K562 (cell line): ENCODE results near the gene GPR179. TPM values are rescaled to one million over a fixed set of nuclear protein-coding genes. Genes with fewer than 3 reads are reported as not detected.

Experiments
- ATAC-seq: fragments of 200-7000 bp; cut with Tn5 transposase; 3 replicates; pipeline ENCODE4 v1.9.1; 2020; ENCODE audit warnings: moderate library complexity
- BruUV-seq: library from RNA; stranded (reverse); fragments of 400-500 nt; replicated peaks from 2 replicates; lab custom pipeline; 2021; lab: Mats Ljungman, UMichigan
- CTCF ChIA-PET: fragments of 300-600 bp; formaldehyde crosslinking; extraction: SDS; loops from one replicate; lab custom pipeline; 2021; ENCODE audit warnings: low intra/inter-chr PET ratio; lab: Yijun Ruan, JAX
- POLR2A ChIA-PET: fragments of 300-600, 350-650 bp; sonication (Branson Sonifier 250); formaldehyde crosslinking; extraction: SDS; loops from one replicate; lab custom pipeline; 2021; ENCODE audit warnings: antibody characterized with exemption, inconsistent platforms; lab: Yijun Ruan, JAX
- DNase-seq, 4 experiments: peaks; one replicate each; pipeline versions ENCODE4 v3.0.0 to v3.0.0-alpha.2; 2011 to 2018; ENCODE audit warnings: low spot score in 3 of 4, mixed read lengths in 3 of 4; ENCODE audit errors: extremely low read depth in 1 of 4
- FAIRE-seq: peaks from 2 replicates; lab custom pipeline; 2011; peaks lifted over from hg19 to GRCh38; lab: Jason Lieb, UNC
- H2AFZ ChIP-seq: 2 replicates; pipeline ENCODE4 v1.6.0; 2011; ENCODE audit warnings: low read depth, low read length, control low read depth, inconsistent platforms
- H3K27ac ChIP-seq: fragments of 200-600 bp; 3 replicates; pipeline ENCODE4 v1.8.0; 2011; ENCODE audit warnings: low read depth, mild to moderate bottlenecking, control low read depth, inconsistent platforms, low read length, moderate library complexity, mixed read lengths; ENCODE audit errors: extremely low read depth
- H3K27me3 ChIP-seq, 2 experiments: fragments of 300-600 bp in 1 of 2; 2 replicates in 1 of 2; 3 replicates in 1 of 2; pipeline versions ENCODE4 v1.6.0 to v1.8.0; 2011; ENCODE audit warnings: inconsistent platforms in 2 of 2, low read length in 2 of 2, mild to moderate bottlenecking in 1 of 2, mixed read lengths in 1 of 2, moderate library complexity in 1 of 2; ENCODE audit not compliant: control insufficient read depth in 2 of 2, insufficient read depth in 2 of 2
- H3K36me3 ChIP-seq: fragments of 300-600 bp; 3 replicates; pipeline ENCODE4 v1.8.0; 2011; ENCODE audit warnings: mild to moderate bottlenecking, low read length, inconsistent platforms; ENCODE audit not compliant: control insufficient read depth, insufficient read depth
- H3K4me1 ChIP-seq, 2 experiments: fragments of 200-600 bp in 1 of 2; replicated peaks in 1 of 2; 2 replicates in 1 of 2; 3 replicates in 1 of 2; pipeline versions ENCODE4 v1.5.1 to v1.8.0; 2011; ENCODE audit warnings: inconsistent platforms in 2 of 2, low read length in 2 of 2, mild to moderate bottlenecking in 1 of 2, mixed read lengths in 1 of 2, moderate library complexity in 1 of 2; ENCODE audit not compliant: control insufficient read depth in 2 of 2, insufficient read depth in 2 of 2
- H3K4me2 ChIP-seq: 2 replicates; pipeline ENCODE4 v1.6.1; 2011; ENCODE audit warnings: low read length, control low read depth, inconsistent platforms, mixed read lengths; ENCODE audit not compliant: insufficient read depth
- H3K4me3 ChIP-seq: fragments of 200-600 bp; sonication (generic), shearing (Covaris generic); 2 replicates; pipeline ENCODE4 v1.5.1; 2016; ENCODE audit warnings: control low read depth, inconsistent platforms
- H3K79me2 ChIP-seq: fragments of 200-600 bp; 3 replicates; pipeline ENCODE4 v1.8.0; 2011; ENCODE audit warnings: low read length, inconsistent platforms; ENCODE audit not compliant: control insufficient read depth, insufficient read depth
- H3K9ac ChIP-seq, 2 experiments: 2 replicates each; pipeline versions ENCODE4 v1.6.0 to v1.6.1; 2011; ENCODE audit warnings: low read depth in 2 of 2, low read length in 2 of 2, control low read depth in 1 of 2, inconsistent platforms in 1 of 2, mild to moderate bottlenecking in 1 of 2, mixed read lengths in 1 of 2; ENCODE audit not compliant: insufficient read depth in 1 of 2
- H3K9me1 ChIP-seq: one replicate; pipeline ENCODE4 v1.6.0; 2011; ENCODE audit warnings: inconsistent platforms, mild to moderate bottlenecking, low read length, moderate library complexity; ENCODE audit not compliant: control insufficient read depth, insufficient read depth
- H3K9me3 ChIP-seq: replicated peaks from 2 replicates; pipeline ENCODE4 v1.5.1; 2011; ENCODE audit warnings: low read depth, low read length, inconsistent platforms; ENCODE audit not compliant: control insufficient read depth, insufficient read depth
- H4K20me1 ChIP-seq: replicated peaks from 2 replicates; pipeline ENCODE4 v1.6.1; 2011; ENCODE audit warnings: low read length, inconsistent platforms, mixed read lengths; ENCODE audit not compliant: control insufficient read depth, insufficient read depth
- CC2D1A ChIP-seq: fragments of 450-650 bp; IDR thresholded peaks from 2 replicates; pipeline ENCODE4 v1.6.1; 2017; ENCODE audit warnings: mild to moderate bottlenecking
- HDAC6 ChIP-seq: IDR thresholded peaks from 2 replicates; pipeline ENCODE4 v1.6.1; 2012; ENCODE audit warnings: low read depth, mild to moderate bottlenecking, control low read depth, inconsistent platforms, low read length, moderate library complexity
- PHF20 ChIP-seq: fragments of 450-650 bp; IDR thresholded peaks from 2 replicates; pipeline ENCODE4 v1.6.1; 2018; ENCODE audit not compliant: partially characterized antibody
- RFX5 ChIP-seq: IDR thresholded peaks from 2 replicates; pipeline ENCODE4 v1.6.1; 2011; ENCODE audit warnings: low read depth, mild to moderate bottlenecking, improper control_type of control experiment, low read length
- SAFB ChIP-seq: fragments of 200-400 bp; formaldehyde crosslinking; IDR thresholded peaks from 2 replicates; pipeline ENCODE4 v1.6.1; 2017; ENCODE audit warnings: low read depth, low read length, borderline replicate concordance
- SMARCA4 ChIP-seq: fragments of 450-650 bp; IDR thresholded peaks from 2 replicates; pipeline ENCODE4 v1.6.1; 2016
- SPI1 ChIP-seq: IDR thresholded peaks from 2 replicates; pipeline ENCODE4 v1.6.1; 2011; ENCODE audit warnings: low read depth, low read length, control low read depth, borderline replicate concordance
- TAL1 ChIP-seq: fragments of 450-650 bp; IDR thresholded peaks from 2 replicates; pipeline ENCODE4 v1.6.1; 2016; ENCODE audit warnings: mild to moderate bottlenecking
- ZBTB7A ChIP-seq: IDR thresholded peaks from 2 replicates; pipeline ENCODE4 v1.6.1; 2011; ENCODE audit warnings: low read depth, mild to moderate bottlenecking, low read length, moderate library complexity, borderline replicate concordance; ENCODE audit not compliant: control insufficient read depth
- ZFPM2 ChIP-seq: fragments of 250-450 bp; sonication (Bioruptor Pico); IDR thresholded peaks from 2 replicates; pipeline ENCODE4 v1.5.1; 2022; ENCODE audit warnings: mild to moderate bottlenecking
- ZNF695 ChIP-seq: fragments of 450-650 bp; formaldehyde crosslinking; IDR thresholded peaks from 2 replicates; pipeline ENCODE4 v1.4.0; 2020; ENCODE audit warnings: mild to moderate bottlenecking, moderate library complexity
- WGBS: fragments of 100-300 bp; shearing (Covaris generic); methylation state at CpG from one replicate; pipeline ENCODE4 v1.1.6; 2016; ENCODE audit warnings: low coverage, mixed read lengths; ENCODE audit not compliant: insufficient coverage; ENCODE audit errors: missing lambda C conversion rate; 5-methylcytosine and 5-hydroxymethylcytosine counted together
- in situ Hi-C: fragments of 300-500 bp; cut with MboI; formaldehyde crosslinking; loops from 4 replicates; pipeline ENCODE4 v1.15.0; 2018; ENCODE audit warnings: inconsistent platforms, mixed read lengths
- intact Hi-C: fragments of 100-400 bp; cut with micrococcal nuclease; formaldehyde crosslinking; loops from 2 replicates; pipeline ENCODE4 v1.14.2; 2022
- polyA plus RNA-seq, 8 experiments: library from polyadenylated mRNA; depleted of rRNA in 4 of 8; stranded (reverse) in 5 of 8; unstranded in 3 of 8; fragments of >200 nt; fragmentation: Nextera tagmentation in 2 of 8; fragmentation: Illumina TruSeq in 1 of 8; extraction: Ambion mirVana in 2 of 8; extraction: Trizol in 1 of 8; gene quantifications; 2 replicates each; pipeline versions ENCODE4 v1.2.1 to v1.2.3, GENCODE V29; 2011 to 2014; ENCODE audit warnings: inconsistent platforms in 1 of 8, missing spikeins in 1 of 8
- total RNA-seq, 7 experiments: library from RNA; depleted of rRNA in 6 of 7; stranded (reverse); fragments of >200 nt in 6 of 7; fragmentation: Illumina TruSeq in 2 of 7; extraction: Trizol in 2 of 7; gene quantifications; 2 replicates each; pipeline versions ENCODE4 v1.2.1 to v1.2.3, GENCODE V29; 2011 to 2021; ENCODE audit warnings: low replicate concordance in 1 of 7
- TF ChIP-seq, protein P1 (sequence below): sonication (generic); formaldehyde crosslinking; IDR thresholded peaks from 2 replicates; pipeline ENCODE4 v1.8.0; 2022; ENCODE audit warnings: mild to moderate bottlenecking, low read depth, missing genetic modification reagents
- TF ChIP-seq, protein P2 (sequence below), 2 experiments: fragments of 450-650 bp; formaldehyde crosslinking in 1 of 2; IDR thresholded peaks; 2 replicates each; pipeline versions ENCODE4 v1.4.0 to v1.6.1; 2014 to 2020; ENCODE audit warnings: mild to moderate bottlenecking in 2 of 2, borderline replicate concordance in 1 of 2, low read depth in 1 of 2

GPR179 gene
- total and polyA plus RNA-seq, 9 of the 15 experiments (the other 6 are each of a cell fraction or from before 2014, with no cell fraction given), result not detected

DNA sequence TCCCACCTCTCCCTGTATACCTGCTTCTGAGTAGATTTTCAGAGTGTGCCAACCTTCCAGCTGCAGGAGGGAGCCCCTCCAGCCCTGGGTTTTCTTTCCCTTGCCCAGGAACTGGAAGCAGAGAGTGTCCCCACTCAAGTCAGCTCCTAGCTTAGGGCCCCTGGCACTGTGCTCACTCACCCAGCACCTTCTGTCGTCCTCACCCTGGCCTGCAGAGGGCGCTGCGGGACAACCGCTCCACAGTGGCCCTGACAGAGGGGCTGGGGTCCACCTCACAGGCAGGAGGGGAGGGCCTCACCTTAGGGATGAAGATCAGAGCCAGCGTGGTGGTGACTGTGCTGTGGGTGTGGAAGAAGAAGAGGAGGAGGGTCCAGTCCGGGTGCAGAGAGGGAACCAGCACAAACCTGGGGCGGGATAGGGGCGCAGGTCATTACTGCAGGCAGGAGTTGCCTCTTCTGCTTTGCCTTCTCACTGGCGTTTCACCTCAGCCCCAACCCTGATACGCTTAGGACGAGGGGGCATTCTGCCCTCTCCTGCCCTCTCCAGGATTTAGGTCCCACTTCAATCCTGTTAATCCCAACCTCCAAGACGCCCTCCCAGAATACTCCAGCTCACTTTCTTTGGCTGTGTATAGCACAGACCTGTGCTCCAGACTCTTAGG is 10.0 kb downstream of the GPR179 start:
- POLR2A ChIA-PET, result interaction anchor here (0.8 to 1.5 kb wide), 4 partner anchors 10 to 55 kb away, joined by 3 to 4 read pairs (median 3); no protein-coding TSS in a partner anchor
- 21% methylated on average over 9 of the region's 12 CpGs for WGBS
- no peak for FAIRE-seq
- Histone ChIP-seq H3K9ac (no peak overlapping the region), H2AFZ (no peak overlapping the region), H3K4me3 (no peak overlapping the region), H3K27me3 (peaks cover 70 to 98% of the 10 kb centered on the region in 2 experiments), H3K4me2 (no peak overlapping the region), H3K27ac (no peak overlapping the region), H3K79me2 (no peaks in the 10 kb centered on the region), H3K36me3 (no peaks in the 10 kb centered on the region), H3K4me1 (peaks cover 0 to 17% of the 10 kb centered on the region in 2 experiments; a peak in 1 of 5 replicates), H3K9me3 (no peaks in the 10 kb centered on the region), H4K20me1 (peaks cover 23% of the 10 kb centered on the region), H3K9me1 (no peaks in the 10 kb centered on the region)
- intact Hi-C loops, result loop anchor here (5.0 kb wide), 1 partner anchor 79 kb away; no protein-coding TSS in a partner anchor
- ATAC-seq, result peak; percentile 92
- peak; percentile 74 to 84 (median 80) for DNase-seq
- CTCF ChIA-PET, result interaction anchor here (0.6 to 2.4 kb wide), 2 partner anchors 81 to 110 kb away, joined by 3 to 20 read pairs; no protein-coding TSS in a partner anchor
- in situ Hi-C loops, result no loop called here
- BruUV-seq, result no TSS peak
- TF ChIP-seq TAL1 (no peak), ZBTB7A (peak; percentile 90), ZFPM2 (CRISPR knock-in tag) (no peak), PHF20 (no peak), SMARCA4 (peak; percentile 51; the same call in 1 of the 2 replicates), SPI1 (no peak), HDAC6 (no peak), ZNF695 (CRISPR knock-in tag) (no peak), RFX5 (no peak), CC2D1A (peak; percentile 43; the same call in 1 of the 2 replicates), SAFB (no peak)
- TF ChIP-seq, protein P1, sequence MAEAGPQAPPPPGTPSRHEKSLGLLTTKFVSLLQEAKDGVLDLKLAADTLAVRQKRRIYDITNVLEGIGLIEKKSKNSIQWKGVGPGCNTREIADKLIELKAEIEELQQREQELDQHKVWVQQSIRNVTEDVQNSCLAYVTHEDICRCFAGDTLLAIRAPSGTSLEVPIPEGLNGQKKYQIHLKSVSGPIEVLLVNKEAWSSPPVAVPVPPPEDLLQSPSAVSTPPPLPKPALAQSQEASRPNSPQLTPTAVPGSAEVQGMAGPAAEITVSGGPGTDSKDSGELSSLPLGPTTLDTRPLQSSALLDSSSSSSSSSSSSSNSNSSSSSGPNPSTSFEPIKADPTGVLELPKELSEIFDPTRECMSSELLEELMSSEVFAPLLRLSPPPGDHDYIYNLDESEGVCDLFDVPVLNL (CRISPR knock-in tag), result no peak
- TF ChIP-seq, protein P2, sequence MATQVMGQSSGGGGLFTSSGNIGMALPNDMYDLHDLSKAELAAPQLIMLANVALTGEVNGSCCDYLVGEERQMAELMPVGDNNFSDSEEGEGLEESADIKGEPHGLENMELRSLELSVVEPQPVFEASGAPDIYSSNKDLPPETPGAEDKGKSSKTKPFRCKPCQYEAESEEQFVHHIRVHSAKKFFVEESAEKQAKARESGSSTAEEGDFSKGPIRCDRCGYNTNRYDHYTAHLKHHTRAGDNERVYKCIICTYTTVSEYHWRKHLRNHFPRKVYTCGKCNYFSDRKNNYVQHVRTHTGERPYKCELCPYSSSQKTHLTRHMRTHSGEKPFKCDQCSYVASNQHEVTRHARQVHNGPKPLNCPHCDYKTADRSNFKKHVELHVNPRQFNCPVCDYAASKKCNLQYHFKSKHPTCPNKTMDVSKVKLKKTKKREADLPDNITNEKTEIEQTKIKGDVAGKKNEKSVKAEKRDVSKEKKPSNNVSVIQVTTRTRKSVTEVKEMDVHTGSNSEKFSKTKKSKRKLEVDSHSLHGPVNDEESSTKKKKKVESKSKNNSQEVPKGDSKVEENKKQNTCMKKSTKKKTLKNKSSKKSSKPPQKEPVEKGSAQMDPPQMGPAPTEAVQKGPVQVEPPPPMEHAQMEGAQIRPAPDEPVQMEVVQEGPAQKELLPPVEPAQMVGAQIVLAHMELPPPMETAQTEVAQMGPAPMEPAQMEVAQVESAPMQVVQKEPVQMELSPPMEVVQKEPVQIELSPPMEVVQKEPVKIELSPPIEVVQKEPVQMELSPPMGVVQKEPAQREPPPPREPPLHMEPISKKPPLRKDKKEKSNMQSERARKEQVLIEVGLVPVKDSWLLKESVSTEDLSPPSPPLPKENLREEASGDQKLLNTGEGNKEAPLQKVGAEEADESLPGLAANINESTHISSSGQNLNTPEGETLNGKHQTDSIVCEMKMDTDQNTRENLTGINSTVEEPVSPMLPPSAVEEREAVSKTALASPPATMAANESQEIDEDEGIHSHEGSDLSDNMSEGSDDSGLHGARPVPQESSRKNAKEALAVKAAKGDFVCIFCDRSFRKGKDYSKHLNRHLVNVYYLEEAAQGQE (IDR thresholded peaks at IDR 0.05; ENCODE audit: borderline replicate concordance), result peak; percentile 68; the same call in 1 of the 2 replicates
- TF ChIP-seq, protein P2 (CRISPR knock-in tag; IDR thresholded peaks at IDR 0.05; ENCODE audit: low read depth), result no peak
